Epithelial cell of proximal tubule (primary cell): Measurements from ENCODE around the gene GPR119. TPM values are rescaled to one million over a fixed set of nuclear protein-coding genes. Genes with fewer than 3 reads are reported as not detected.
"Not testable (repeated sequence)": the region's sequence is repeated elsewhere in the genome, so short reads cannot be mapped to it uniquely, and the experiment has no call there.

Experiments
- DNase-seq: peaks from one replicate; pipeline ENCODE4 v3.0.0-alpha.2; 2011; ENCODE audit warnings: low read depth
- H3K4me3 ChIP-seq: 2 replicates; pipeline ENCODE4 v1.5.1; 2011; ENCODE audit warnings: low read depth, mild to moderate bottlenecking, low read length
- CTCF ChIP-seq: conservative IDR thresholded peaks from 2 replicates; pipeline ENCODE4 v1.5.1; 2012; ENCODE audit warnings: low read depth, mild to moderate bottlenecking, low read length
- total RNA-seq: library from RNA; depleted of rRNA; stranded (reverse); fragments of >200 nt; gene quantifications from 2 replicates; pipeline ENCODE4 v1.2.3, GENCODE V29; 2015

The GPR119 gene
- total RNA-seq, 1 donor from 2014 or later, result not detected

- TF ChIP-seq CTCF, result no peak
- H3K4me3 ChIP-seq, result peak overlapping the region; percentile 79
- no peak for DNase-seq
Observed at GRCh38 chrX:130340271-130340670, 45.2 kb downstream of the GPR119 start.

GRCh38 chrX:130339408-130340222 is 45.9 kb downstream of the GPR119 start, which contains the start of gene SLC25A14:
Gene SLC25A14 (plus strand): TSS chrX:130339919. CDS start chrX:130340279, 360 bp downstream.
- DNase-seq, result peak; percentile 9
- H3K4me3 ChIP-seq, result peak within 1 kb of the TSS; percentile 79
- TF ChIP-seq CTCF, result no peak

- DNase-seq, result not testable (repeated sequence)
- peak overlapping the region; percentile 79 for H3K4me3 ChIP-seq
Observed at GRCh38 chrX:130338869-130339268, 46.6 kb downstream of the GPR119 start.

GRCh38 chrX:130336531-130336930 is 48.9 kb downstream of the GPR119 start:
- DNase-seq, result no peak
- TF ChIP-seq CTCF, result no peak

More at GRCh38 chrX:130336531-130336930, 48.9 kb downstream of the GPR119 start:
- no peak overlapping the region for H3K4me3 ChIP-seq

Other genes with a start within 250 kb of the GPR119 start
- gene AIFM1, start 219.8 kb downstream of the GPR119 start, total RNA-seq, result 17.1 and 29.8 TPM in 2 replicates
- 0.63 TPM in 1 of 2 replicates, not detected in the other for gene RAB33A, start 213.7 kb downstream of the GPR119 start, total RNA-seq
- 2.8 and 5.2 TPM in 2 replicates for gene ZNF280C, start 116.8 kb downstream of the GPR119 start, total RNA-seq
- 9.0 and 15.9 TPM in 2 replicates for gene SLC25A14, start 45.8 kb downstream of the GPR119 start, total RNA-seq
- gene RBMX2, start 16.3 kb upstream of the GPR119 start, total RNA-seq, result 19.9 and 23.2 TPM in 2 replicates